Activated CD4-positive, alpha-beta T cell treated with anti-CD3 and anti-CD28 coated beads, Interleukin-2, amount 50 U/mL, for 24 hours (primary cell): Measurements from ENCODE around the gene RBL2.
A peak's percentile ranks its signal among the peaks of the same experiment; 100 is the strongest.
"Not testable (repeated sequence)": the region's sequence is repeated elsewhere in the genome, so short reads cannot be mapped to it uniquely, and the experiment has no call there.

Source experiments
- DNase-seq, 2 donors: peaks; one replicate each; pipeline ENCODE4 v3.0.0-alpha.2; 2020; ENCODE audit warnings: low read depth in 1 of 2, low spot score in 1 of 2

Gene RBL2, protein sequence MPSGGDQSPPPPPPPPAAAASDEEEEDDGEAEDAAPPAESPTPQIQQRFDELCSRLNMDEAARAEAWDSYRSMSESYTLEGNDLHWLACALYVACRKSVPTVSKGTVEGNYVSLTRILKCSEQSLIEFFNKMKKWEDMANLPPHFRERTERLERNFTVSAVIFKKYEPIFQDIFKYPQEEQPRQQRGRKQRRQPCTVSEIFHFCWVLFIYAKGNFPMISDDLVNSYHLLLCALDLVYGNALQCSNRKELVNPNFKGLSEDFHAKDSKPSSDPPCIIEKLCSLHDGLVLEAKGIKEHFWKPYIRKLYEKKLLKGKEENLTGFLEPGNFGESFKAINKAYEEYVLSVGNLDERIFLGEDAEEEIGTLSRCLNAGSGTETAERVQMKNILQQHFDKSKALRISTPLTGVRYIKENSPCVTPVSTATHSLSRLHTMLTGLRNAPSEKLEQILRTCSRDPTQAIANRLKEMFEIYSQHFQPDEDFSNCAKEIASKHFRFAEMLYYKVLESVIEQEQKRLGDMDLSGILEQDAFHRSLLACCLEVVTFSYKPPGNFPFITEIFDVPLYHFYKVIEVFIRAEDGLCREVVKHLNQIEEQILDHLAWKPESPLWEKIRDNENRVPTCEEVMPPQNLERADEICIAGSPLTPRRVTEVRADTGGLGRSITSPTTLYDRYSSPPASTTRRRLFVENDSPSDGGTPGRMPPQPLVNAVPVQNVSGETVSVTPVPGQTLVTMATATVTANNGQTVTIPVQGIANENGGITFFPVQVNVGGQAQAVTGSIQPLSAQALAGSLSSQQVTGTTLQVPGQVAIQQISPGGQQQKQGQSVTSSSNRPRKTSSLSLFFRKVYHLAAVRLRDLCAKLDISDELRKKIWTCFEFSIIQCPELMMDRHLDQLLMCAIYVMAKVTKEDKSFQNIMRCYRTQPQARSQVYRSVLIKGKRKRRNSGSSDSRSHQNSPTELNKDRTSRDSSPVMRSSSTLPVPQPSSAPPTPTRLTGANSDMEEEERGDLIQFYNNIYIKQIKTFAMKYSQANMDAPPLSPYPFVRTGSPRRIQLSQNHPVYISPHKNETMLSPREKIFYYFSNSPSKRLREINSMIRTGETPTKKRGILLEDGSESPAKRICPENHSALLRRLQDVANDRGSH

GRCh38 chr16:53434377-53435065, at the start of gene RBL2:
TSS of gene RBL2 (plus strand) at chr16:53434471. CDS start at chr16:53434557, 86 bp downstream.
- peak; percentile 69 to 74 for DNase-seq

- not testable (repeated sequence) for DNase-seq
These were observed 49.7 kb upstream of the RBL2 start for GRCh38 chr16:53384610-53385009.

GRCh38 chr16:53404959-53405358, 29.3 kb upstream of the RBL2 start:
- no peak for DNase-seq

DNA sequence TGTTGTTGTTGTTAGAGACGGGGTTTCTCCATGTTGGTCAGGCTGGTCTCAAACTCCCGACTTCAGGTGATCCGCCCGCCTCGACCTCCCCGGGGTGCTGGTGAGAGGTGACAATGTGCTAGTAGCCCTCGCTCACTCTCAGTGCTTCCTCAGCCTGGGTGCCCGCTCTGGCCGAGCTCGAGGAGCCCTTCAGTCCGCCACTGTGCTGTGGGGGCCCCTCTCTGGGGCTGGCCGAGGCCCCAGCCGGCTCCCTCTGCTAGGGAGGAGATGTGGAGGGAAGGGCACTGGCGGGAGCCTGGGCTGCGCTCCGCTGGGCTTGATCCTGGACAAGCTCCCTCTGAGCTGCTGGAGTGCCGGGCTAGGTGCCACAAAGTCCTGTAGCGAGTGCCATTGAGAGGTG, 21.7 kb upstream of the RBL2 start:
- no peak for DNase-seq

DNA sequence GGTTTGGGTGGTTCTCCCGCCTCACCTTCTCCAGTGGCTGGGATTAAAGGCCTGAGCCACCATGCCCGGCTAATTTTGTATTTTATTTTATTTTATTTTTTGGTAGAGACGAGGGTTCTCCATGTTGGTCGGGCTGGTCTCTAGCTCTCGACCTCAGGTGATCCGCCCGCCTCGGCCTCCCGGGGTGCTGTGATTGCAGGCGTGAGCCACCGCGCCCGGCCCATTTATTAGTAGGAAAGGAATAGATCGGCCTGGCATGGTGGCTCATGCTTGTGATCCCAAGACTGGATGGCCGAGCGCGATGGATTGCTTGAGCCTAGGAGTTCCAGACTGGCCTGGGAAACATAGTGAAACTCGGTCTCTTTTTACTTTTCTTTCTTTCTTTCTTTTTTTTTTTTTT, 20.4 kb upstream of the RBL2 start:
- no peak for DNase-seq

- DNase-seq: no peak
These were observed 19.9 kb upstream of the RBL2 start for GRCh38 chr16:53414381-53414780.

DNA sequence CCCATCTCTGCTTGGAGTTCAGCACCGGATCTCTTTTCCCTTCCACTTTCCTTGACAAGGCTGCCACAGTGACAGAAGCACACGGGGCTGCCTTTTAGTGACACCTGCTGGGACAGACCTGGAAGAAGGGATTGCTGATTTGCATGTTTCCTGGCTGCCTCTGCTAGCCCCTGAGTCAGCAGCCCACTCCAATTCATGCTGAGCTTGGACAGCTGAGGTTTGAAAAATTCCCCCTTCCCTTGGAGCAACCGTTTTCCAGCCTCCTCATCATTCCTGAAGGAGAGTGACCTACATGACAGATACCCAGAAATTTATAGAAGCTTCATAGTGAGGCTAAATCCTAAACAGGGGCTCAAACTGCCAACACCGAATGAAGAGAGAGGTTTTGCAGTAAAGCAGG, 18.8 kb upstream of the RBL2 start:
- no peak for DNase-seq

DNA sequence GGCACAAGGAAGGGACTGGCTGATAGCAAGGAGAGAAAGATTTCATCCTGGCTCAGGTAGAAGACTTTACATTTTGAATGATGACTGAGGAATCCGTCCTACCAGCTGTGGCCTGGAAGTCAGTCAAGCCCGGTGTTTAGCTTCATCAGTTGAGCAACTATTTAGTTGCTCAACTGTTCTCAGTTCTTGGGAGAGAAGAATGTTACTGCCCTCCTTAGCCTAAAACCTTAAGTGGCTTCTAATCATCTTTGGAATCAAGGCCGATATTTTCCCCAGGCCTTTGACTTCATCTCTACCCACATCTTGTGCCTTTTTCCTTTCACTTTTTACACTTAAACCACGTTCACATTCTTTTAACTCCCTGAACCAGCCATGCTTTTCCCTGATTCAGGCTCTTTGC, 17.3 kb upstream of the RBL2 start:
- no peak for DNase-seq

DNA sequence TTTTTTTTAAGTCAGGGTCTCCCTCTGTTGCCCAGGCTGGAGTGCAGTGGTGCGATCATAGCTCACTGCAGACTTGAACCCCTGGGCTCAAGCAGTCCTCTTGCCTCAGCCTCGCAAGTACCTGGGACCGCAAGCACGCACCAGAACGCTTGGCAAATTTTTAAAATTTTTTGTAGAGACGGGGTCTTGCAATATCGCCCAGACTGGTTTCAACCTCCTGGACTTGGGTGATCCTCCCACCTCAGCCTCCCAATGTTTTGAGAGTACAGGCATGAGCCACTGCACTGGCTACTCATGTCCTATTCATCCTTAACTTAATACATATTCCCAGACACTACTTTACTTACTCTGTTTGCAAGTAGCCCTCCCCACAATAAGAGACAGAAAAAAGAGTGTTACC, 16.3 kb upstream of the RBL2 start:
- no peak for DNase-seq

GRCh38 chr16:53419383-53419709, 14.9 kb upstream of the RBL2 start:
- DNase-seq: not testable (repeated sequence)

- DNase-seq: no peak
These were observed 13.0 kb upstream of the RBL2 start for GRCh38 chr16:53421248-53421647.

GRCh38 chr16:53423968-53424367, 10.3 kb upstream of the RBL2 start:
- DNase-seq: not testable (repeated sequence)

GRCh38 chr16:53428681-53429080, 5.6 kb upstream of the RBL2 start:
- DNase-seq: no peak

- DNase-seq: no peak
These were observed 4.9 kb upstream of the RBL2 start for GRCh38 chr16:53429221-53429943.

DNA sequence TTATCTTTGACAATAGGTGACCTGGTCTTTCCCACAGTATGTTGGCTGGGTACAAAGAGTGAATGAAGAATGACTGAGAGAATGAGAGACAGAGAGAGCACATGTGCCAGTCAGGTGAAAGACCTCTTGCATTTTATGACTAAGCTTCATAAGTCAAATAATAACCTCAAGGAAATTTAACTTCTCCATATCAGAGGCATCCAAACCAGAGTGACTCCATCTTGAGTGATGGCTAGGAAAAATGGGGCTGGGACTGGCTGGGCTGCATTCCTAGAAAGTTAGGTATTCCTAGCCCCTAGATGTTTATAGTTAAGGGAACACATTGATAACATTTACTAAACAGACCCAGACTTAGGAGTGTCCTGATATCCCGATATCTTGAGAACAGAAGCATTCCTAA, 3.9 kb upstream of the RBL2 start:
- DNase-seq: no peak

DNA sequence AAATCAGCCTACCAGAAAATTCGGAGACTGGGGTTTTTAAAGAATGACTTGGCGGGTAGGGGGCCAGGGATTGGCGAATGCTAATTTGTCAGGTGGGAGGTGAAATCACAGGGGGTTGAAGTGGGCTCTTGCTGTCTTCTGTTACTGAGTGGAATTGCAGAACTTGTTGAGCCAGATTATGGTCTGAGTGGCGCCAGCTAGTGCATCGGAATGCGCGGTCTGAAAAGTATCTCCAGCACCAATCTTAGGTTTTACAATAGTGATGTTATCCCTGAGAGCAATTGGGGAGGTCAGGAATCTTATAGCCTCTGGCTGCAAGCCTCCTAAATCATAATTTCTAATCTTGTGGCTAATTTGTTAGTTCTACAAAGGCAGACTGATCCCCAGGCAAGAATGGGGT, 762 bp upstream of the RBL2 start:
- no peak for DNase-seq

DNA sequence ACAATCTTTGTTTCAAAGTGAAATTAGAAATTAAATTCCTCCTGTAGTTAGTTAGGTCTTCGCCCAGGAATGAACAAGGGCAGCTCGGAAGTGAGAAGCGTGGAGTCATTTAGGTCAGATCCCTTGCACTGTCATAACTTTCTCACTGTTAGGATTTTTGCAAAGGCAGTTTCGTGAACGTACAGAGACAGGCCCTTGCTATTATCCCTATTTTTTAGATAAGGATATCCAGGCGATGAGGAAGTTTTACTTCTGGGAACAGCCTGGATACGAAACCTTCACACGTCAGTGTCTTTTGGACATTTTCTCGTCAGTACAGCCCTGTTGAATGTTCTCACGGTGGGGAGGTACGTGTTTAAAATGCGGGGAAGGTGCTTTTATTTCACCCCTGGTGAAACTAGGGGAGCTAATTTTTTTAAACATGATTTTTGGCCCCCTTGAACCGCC, 318 bp upstream of the RBL2 start:
- DNase-seq: no peak

- peak; percentile 22 to 59 for DNase-seq
These were observed 906 bp downstream of the RBL2 start for GRCh38 chr16:53435066-53435688.

DNA sequence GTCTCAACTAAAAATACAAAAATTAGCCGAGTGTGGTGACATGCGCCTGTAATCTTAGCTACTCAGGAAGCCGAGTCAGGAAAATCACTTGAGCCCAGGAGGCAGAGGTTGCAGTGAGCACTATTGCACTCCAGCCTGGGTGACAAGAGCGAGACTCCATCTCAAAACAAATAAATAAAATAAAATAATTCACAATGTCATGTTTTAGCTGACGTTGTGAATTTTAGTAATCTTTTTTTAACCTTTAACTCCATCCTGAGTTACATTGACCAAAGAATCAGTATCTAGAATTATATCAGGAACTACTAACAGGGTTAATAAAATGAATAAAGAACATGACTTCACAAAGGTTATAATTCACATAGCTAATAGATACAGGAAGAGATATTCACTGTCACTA, 5.9 kb downstream of the RBL2 start:
- DNase-seq: no peak

DNA sequence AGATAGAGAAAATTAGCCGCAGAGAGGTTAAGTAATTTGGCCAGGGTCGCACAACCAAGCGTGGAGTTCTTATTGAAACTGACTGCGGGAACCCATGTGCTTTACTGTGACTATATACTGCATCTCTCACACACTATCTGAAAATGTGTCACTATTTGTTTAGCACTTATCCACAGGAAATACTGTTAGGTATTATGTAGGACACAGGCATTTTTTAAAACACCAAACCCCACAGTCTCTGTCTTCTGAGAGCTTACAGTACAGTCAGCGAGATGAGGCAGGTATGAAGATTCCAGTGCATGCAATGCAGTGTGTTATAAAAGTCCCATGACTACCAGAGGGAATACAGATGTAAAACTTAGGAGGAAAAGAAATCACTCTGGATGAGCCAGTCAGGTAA, 11.3 kb downstream of the RBL2 start:
- DNase-seq: no peak
